ENCODE data around the gene KLHDC7B.
"Not testable (repeated sequence)": the region's sequence is repeated elsewhere in the genome, so short reads cannot be mapped to it uniquely, and the experiment has no call there.

KLHDC7B gene

DNA sequence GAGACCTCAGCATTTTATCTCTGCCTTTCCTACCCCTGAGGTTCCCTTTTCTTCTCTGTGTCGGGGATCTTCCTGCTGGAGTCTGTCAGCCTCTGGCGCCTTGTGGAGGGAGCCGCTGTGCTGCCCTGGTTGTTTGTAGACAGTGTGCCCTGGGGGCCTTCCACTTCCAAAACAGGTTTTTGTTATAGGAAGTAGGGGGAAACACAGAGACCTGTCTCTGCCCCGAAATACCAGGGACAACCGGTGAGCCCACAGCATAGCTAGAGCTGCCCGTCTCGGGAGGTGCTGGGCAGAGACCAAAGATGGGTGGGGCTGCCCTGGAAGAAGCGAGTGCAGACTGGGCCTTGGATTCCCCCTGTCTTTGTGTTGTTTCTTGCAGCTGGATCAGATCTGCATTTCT is 29.6 kb upstream of the KLHDC7B start:
- intact Hi-C loops (cut with DNase I) = no loop called here
- DNase-seq = no peak

DNA sequence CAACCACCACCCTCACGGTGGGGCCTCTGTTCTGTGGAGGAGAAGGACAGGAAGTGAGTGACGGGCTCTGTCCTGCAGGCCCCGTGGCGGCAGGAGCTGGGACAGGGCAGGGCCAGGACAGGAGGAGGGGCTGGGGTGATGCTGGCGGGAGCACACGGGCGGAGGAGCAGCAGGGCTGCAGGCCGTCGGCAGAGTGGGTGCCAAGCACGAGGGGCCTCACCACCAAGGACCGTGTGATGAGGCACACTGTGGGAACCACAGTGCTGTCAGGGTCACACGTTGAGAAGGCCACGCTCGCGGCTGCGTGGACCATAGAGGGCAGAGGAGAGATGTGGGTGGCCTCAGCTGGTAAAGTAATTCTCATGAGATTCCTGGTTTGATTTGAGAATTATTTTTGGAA is 28.8 kb upstream of the KLHDC7B start:
- intact Hi-C loops (cut with DNase I) = no loop called here
- DNase-seq = no peak

DNA sequence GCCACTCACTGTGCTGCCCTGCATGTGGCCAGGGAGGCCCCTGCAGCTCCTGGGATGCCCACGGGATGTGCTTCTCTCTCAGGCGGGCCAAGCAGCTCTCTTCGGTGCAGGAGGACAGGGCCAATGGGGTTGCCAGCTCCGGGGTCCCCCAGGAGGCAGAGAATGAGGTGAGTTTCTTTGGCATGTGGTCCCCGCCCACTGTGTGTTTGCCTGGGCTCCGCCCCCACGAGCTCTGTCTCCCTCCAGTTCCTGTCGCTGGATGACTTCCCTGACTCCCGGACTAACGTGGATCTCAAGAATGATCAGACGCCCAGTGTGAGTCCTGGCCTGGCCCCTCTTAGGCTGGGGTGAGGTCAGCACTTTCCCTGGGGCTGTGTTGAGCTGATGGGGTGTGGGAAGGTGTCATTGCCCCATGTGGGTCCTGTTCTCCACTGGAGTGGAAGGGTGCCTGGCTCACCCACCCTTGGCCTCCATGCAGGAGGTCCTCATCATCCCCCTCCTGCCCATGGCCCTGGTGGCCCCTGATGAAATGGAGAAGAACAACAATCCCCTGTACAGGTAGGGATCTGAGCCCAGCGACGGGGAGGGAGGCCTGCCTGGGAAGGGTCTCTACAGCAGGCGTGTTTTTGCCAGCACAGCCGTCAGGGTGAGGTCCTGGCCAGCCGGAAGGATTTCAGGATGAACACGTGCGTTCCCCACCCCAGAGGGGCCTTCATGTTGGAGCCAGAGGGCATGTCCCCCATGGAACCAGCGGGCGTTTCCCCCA is 28.0 kb upstream of the KLHDC7B start:
- intact Hi-C loops (cut with DNase I) = no loop called here
- DNase-seq = no peak

DNA sequence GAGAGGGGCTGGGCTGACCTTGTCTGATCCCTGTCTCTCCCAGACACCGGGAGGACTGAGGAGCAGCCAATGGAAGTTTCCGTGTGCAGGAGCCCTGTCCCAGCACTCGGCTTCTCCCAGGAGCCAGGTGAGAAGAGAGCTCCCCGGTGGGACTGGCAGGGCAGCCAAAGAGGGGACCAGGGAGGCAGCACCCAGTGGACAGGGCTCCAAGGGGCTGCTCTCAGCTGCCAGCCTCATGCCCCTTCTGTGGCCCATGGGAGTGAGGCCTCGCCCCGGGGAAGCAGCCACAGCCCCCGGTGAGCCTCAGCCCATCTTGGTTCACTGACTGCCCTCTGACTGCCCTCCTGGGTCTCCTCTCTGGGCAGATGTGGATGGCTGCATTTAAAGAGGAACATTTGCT is 27.1 kb upstream of the KLHDC7B start:
- DNase-seq = no peak
- intact Hi-C loops (cut with DNase I) = no loop called here

GRCh38 chr22:50519151-50519550 is 26.5 kb upstream of the KLHDC7B start:
- no peak for DNase-seq
- intact Hi-C loops (cut with DNase I) = no loop called here

GRCh38 chr22:50520184-50520583 is 25.5 kb upstream of the KLHDC7B start:
- intact Hi-C loops (cut with DNase I); DNase-seq: not testable (repeated sequence)

DNA sequence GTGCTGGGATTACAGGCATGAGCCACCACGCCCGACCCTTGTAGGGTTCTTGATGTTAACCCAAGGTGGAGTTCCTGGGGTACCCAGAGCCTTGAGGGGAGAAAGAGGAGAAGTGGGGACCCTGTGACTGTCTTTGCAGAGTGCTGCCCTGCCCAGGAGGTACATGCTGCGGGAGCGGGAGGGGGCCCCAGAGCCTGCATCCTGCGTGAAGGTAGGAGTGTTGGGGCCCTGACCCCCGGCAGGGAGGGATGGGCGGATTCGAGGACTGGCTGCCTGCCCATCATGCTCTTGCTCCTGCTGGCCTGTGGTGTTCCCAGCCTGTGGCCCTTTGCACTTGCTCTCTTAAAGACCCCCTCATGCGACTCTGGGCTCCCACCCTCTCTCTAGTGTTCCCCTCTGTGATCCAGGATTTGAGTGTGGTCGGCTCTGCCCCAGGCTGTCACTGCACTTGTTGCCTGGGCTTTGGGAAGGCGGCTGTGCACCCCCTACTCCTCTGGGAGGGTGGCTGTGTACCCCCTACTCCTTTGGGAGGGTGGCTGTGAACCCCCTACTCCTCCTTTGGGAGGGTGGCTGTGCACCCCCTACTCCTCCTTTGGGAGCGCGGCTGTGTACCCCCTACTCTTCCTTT is 24.8 kb upstream of the KLHDC7B start:
- intact Hi-C loops (cut with DNase I) = no loop called here
- DNase-seq = peak in 1 of 10 donors; percentile 80

- intact Hi-C loops (cut with DNase I) = no loop called here
- DNase-seq = no peak
Observed at GRCh38 chr22:50521710-50522109, 24.0 kb upstream of the KLHDC7B start.

DNA sequence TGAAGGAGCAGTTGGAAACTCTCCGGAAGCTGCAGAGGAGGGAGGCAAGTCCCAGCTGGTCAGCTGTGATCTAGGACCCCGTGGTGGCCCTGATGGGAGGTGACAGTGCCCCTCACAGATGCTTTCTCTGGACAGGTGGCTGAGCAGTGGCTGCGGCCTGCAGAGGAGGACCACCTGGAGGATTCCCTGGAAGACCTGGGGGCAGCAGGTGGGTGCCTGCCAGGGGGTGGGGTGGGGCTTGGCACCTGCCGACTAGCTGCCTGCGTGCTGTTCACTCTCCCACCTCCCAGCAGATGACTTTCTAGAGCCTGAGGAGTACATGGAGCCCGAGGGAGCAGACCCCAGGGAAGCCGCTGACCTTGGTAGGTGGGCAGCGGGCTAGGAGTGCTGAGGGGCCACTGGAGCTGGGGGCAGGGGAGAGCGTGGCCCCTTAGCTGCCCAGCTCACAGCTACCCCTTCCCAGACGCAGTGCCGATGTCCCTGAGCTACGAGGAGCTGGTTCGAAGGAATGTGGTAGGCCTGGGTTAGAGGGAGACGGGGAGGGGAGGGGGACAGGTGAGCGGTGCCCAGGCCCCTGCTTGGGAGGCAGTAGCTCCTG is 23.4 kb upstream of the KLHDC7B start:
- intact Hi-C loops (cut with DNase I) = no loop called here
- no peak for DNase-seq

DNA sequence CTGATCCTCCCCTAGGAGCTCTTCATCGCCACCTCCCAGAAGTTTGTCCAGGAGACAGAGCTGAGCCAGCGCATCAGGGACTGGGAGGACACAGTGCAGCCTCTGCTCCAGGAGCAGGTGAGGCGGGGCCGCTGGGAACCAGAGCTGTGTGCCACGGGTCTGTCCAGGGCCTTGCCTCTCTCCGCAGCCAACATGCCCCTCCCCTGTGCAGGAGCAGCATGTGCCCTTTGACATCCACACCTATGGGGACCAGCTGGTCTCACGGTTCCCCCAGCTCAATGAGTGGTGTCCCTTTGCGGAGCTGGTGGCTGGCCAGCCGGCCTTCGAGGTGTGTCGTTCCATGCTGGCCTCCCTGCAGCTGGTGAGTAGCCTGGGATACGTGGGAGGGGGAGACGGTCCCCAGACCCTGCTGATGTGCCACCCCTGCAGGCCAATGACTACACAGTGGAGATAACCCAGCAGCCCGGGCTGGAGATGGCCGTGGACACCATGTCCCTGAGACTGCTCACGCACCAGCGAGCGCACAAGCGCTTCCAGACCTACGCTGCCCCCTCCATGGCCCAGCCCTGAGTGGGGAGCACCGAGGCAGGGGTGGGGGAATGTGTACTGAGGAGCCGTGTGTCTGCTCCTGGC is 22.8 kb upstream of the KLHDC7B start:
- intact Hi-C loops (cut with DNase I) = no loop called here
- DNase-seq = peak in 1 of 10 donors; percentile 82

GRCh38 chr22:50523458-50523805 is 22.3 kb upstream of the KLHDC7B start:
- intact Hi-C loops (cut with DNase I) = no loop called here
- peak in 1 of 10 donors; percentile 82 for DNase-seq

DNA sequence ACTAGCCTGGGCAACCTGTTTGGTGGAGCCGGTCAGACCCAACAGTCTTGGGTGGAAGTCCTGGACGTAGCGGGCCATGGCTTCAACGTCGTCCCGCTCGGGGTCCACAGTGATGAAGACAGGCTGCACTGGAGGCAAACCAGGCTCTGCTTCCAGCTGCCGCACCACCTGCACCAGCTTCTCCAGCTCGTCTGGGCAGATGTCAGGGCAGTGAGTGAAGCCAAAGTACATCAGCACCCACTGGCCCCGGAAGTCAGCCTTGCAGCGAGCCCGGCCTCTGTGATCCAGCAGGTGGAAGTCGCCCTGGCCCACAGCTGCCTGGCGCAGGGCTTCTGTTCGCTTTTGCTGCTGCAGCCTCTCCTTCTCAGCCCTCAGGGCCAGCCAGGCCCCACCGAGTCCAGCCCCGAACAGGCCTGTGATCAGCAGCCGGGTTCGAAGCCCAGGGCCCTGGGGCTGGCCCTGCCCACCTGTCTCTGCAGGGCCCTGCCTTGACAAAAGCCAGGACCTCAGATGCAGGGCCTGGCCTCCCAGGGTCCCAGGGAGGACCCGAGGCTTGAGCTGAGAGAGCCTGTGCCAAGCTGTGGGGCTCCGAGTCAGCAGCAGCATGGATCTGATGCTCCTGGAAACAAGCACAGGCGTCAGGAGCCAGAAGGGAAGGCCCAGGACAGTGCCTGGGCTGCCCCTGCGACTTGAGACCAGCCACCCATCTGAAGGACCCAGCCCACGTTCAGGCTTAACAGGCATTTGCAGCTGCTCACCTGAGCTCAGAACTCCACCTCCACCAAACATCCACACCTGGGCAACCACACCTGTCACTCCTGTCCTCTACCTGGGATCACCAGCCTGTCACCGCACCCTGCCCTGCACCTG is 21.7 kb upstream of the KLHDC7B start:
- peak in 2 of 10 donors; percentile 68 to 75 for DNase-seq
- intact Hi-C loops (cut with DNase I) = loop anchor here (2.0 kb wide), 1 partner anchor 15 kb away; the partner anchor contains the start of gene NCAPH2

DNA sequence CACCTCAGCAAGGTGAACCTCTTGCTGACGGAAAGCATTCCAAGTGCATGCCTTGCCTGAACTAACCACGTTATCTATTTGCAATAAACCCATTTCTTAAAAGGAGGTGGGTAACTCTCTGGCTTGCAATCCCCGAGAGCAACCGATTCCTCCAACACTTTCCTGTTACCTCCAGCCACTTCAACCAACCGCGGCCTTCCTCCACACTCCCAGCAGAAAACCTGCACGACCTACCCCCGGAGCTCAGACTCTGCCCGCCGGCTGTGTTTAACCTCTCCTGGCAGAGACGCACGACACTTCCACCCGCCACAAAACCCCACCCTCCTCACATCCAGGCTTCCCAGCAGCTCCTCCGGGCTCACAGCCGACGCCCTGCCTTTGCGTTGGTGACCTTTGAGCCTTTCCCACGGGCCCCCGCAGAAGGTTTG is 21.0 kb upstream of the KLHDC7B start:
- intact Hi-C loops (cut with DNase I) = loop anchor here (1.0 to 2.0 kb wide), 2 partner anchors 16 to 58 kb away; partner anchors contain the start of genes CHKB and NCAPH2
- no peak for DNase-seq

DNA sequence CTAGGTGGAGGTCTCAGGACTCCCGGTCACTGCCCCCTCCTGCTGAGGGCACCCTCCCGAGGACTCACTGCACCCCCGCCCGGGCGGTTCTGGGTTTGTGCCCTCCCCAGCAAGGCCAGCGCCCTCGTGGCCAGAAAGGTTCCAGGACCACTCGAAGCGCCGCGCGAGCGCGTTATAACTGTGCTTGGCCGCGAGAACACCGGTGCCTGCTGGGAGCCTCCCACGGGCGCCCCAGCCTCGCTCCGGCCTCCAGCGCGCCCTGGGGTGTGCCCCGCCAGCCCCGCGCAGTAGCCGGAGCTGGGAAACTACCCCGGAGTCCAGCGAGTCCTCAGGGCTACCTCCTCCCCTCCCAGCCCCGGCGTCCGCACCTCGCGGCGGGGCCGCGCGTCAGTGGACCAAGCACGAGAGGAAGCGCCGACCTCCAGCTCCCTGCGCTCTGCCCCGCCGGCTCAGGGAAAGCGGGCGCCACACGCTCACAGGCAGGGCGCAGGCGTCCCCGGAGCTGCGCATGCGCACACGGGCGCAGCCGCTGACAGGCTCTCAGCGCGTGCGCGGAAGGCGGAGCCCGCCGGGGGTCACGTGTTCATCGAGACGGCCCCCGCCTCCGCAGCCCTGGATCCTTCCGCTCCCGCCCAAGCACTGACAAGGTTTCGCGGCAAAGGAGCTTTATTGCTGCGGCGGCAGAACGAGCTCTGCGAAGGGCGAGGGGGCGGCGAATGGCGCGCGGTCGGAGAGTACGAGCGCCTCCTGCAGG is 20.4 kb upstream of the KLHDC7B start, which contains the start of gene SCO2:
Gene SCO2, minus strand, starts transcription at position 495 of the 754 bp plus-strand sequence. CDS start 1,187 bp downstream, outside the sequence.
- intact Hi-C loops (cut with DNase I) = loop anchor here (1.0 to 2.0 kb wide), 2 partner anchors 16 to 57 kb away; partner anchors contain the start of genes CHKB and NCAPH2
- peak; percentile 90 to 99 (median 92) for DNase-seq

- DNase-seq = peak in 4 of 10 donors; percentile 64 to 91 (median 66)
- intact Hi-C loops (cut with DNase I) = loop anchor here (1.0 to 2.0 kb wide), 3 partner anchors 17 to 57 kb away; partner anchors contain the start of genes CHKB, NCAPH2 and SYCE3
Observed at GRCh38 chr22:50525858-50526107, 19.9 kb upstream of the KLHDC7B start.

GRCh38 chr22:50526108-50526833 is 19.4 kb upstream of the KLHDC7B start:
- DNase-seq = peak in 8 of 10 donors; percentile 47 to 95 (median 68)
- intact Hi-C loops (cut with DNase I) = loop anchor here (2.0 kb wide), 1 partner anchor 37 kb away; the partner anchor contains the start of gene SYCE3

DNA sequence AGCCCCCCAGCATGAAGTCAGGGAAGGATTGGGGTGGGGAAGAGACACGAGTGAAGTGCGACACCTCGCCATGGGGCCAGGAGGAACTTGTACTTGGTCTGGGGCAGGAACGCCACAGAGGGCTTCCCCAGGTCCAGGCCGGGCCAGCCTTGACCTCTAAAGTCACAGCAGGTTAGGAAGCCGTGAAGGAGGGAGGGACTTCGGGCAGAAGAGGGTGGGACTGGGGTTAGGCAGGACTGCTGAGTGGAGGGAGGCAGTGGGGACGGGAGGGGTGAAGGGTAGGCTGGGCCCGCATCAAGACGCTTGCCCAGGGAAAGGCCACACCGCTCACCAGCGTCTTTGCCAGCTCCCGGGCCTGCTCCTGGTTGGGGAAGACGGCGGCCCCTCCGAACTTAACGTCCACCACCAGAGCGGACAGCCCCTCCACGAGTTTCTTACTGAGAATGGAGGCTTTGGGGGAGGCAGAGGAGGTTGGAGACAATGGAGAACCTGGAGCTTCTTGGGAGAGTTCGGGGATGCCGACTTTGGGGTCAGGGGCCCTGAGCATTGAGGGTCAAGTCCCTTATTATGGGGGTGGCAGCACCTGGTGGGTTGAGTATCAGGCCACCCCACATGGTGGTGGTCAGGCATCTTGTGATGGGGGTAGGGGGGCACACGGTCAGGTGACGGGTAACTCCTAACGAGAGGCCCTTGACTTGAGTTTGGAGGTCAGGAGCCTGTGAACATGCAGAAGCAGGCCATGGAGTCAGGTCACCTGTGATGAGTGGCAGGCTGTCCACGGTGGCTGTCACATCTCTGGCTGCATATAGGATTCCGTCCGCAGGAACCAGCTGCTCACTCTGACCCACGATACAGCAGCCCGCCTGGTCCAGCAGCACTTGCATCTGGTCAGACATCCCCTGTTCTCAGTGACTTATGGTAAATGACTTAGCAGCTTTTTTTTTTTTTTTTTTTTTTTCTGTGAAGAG is 18.6 kb upstream of the KLHDC7B start:
- intact Hi-C loops (cut with DNase I) = loop anchor here (2.0 kb wide), 1 partner anchor 36 kb away; the partner anchor contains the start of gene SYCE3
- peak in 3 of 10 donors; percentile 22 to 88 (median 87) for DNase-seq
